DMS 273 treated with DMSO at 0.1 percent for 48 hours (cell line): ENCODE measurements around the gene RAMACL.
"Not testable (repeated sequence)": the region's sequence is repeated elsewhere in the genome, so short reads cannot be mapped to it uniquely, and the experiment has no call there.

ENCODE experiments used
- DNase-seq: peaks from one replicate; lab custom pipeline; 2025; lab: John Stamatoyannopoulos, UW

The RAMACL gene

GRCh38 chr6:166554316-166554715, 32.2 kb downstream of the RAMACL start:
- no peak for DNase-seq

GRCh38 chr6:166553563-166554271, 32.8 kb downstream of the RAMACL start:
- DNase-seq: no peak

GRCh38 chr6:166552600-166552999, 33.9 kb downstream of the RAMACL start:
- DNase-seq: no peak

GRCh38 chr6:166551754-166552495, 34.6 kb downstream of the RAMACL start:
- DNase-seq: no peak

- DNase-seq: no peak
Observed at GRCh38 chr6:166546653-166547052, 39.8 kb downstream of the RAMACL start.

GRCh38 chr6:166545156-166546034, 41.1 kb downstream of the RAMACL start:
- no peak for DNase-seq

- no peak for DNase-seq
Observed at GRCh38 chr6:166544296-166544605, 42.2 kb downstream of the RAMACL start.

- no peak for DNase-seq
Observed at GRCh38 chr6:166543603-166544295, 42.7 kb downstream of the RAMACL start.

- no peak for DNase-seq
Observed at GRCh38 chr6:166542580-166542912, 43.9 kb downstream of the RAMACL start.

GRCh38 chr6:166541876-166542579, 44.5 kb downstream of the RAMACL start:
- DNase-seq: no peak

GRCh38 chr6:166541366-166541765, 45.1 kb downstream of the RAMACL start:
- no peak for DNase-seq

- no peak for DNase-seq
Observed at GRCh38 chr6:166540631-166541331, 45.7 kb downstream of the RAMACL start.

- DNase-seq: no peak
Observed at GRCh38 chr6:166539543-166539942, 46.9 kb downstream of the RAMACL start.

- not testable (repeated sequence) for DNase-seq
Observed at GRCh38 chr6:166539011-166539385, 47.5 kb downstream of the RAMACL start.

GRCh38 chr6:166538297-166539010, 48.0 kb downstream of the RAMACL start:
- DNase-seq: no peak

GRCh38 chr6:166534658-166535406, 51.6 kb downstream of the RAMACL start:
- no peak for DNase-seq

GRCh38 chr6:166533205-166533824, 53.2 kb downstream of the RAMACL start:
- no peak for DNase-seq
